Activated T-cell treated with anti-CD3 and anti-CD28 coated beads for 1 hour (primary cell): ENCODE results near the gene VASN.

ENCODE experiments used
- DNase-seq: peaks from one replicate; pipeline ENCODE4 v3.0.0-alpha.2; 2020; ENCODE audit warnings: low read depth

Gene VASN

GRCh38 chr16:4354512-4355409, 16.9 kb upstream of the VASN start:
- no peak for DNase-seq

GRCh38 chr16:4356820-4357219, 14.8 kb upstream of the VASN start:
- DNase-seq, result no peak

GRCh38 chr16:4358236-4358635, 13.4 kb upstream of the VASN start:
- no peak for DNase-seq

- peak; percentile 70 for DNase-seq
Measured at GRCh38 chr16:4358831-4359561, 12.7 kb upstream of the VASN start.

GRCh38 chr16:4359914-4360313, 11.7 kb upstream of the VASN start:
- DNase-seq, result no peak

- no peak for DNase-seq
Measured at GRCh38 chr16:4360538-4361021, 11.1 kb upstream of the VASN start.

GRCh38 chr16:4361033-4361943, 10.4 kb upstream of the VASN start:
- no peak for DNase-seq

GRCh38 chr16:4361944-4362311, 9.7 kb upstream of the VASN start:
- DNase-seq, result no peak

- no peak for DNase-seq
Measured at GRCh38 chr16:4362476-4363135, 9.0 kb upstream of the VASN start.

- DNase-seq, result no peak
Measured at GRCh38 chr16:4364196-4365013, 7.2 kb upstream of the VASN start.

GRCh38 chr16:4365014-4365406, 6.6 kb upstream of the VASN start:
- DNase-seq, result no peak

GRCh38 chr16:4365615-4366014, 6.0 kb upstream of the VASN start:
- no peak for DNase-seq

GRCh38 chr16:4366016-4366415, 5.6 kb upstream of the VASN start:
- no peak for DNase-seq

- DNase-seq, result no peak
Measured at GRCh38 chr16:4367393-4367856, 4.2 kb upstream of the VASN start.

GRCh38 chr16:4369007-4369733, 2.5 kb upstream of the VASN start:
- no peak for DNase-seq

GRCh38 chr16:4370151-4370550, 1.5 kb upstream of the VASN start:
- no peak for DNase-seq

GRCh38 chr16:4370570-4371356, 885 bp upstream of the VASN start:
- DNase-seq, result no peak

GRCh38 chr16:4372001-4372577, 441 bp downstream of the VASN start:
- DNase-seq, result no peak
